H1 (cell line): Measurements from ENCODE around the gene LRPPRC. TPM values are rescaled to one million over a fixed set of nuclear protein-coding genes. Genes with fewer than 3 reads are reported as not detected.

Experiments
- CREB1 ChIP-seq: IDR thresholded peaks from 2 replicates; pipeline ENCODE4 v1.6.1; 2012; ENCODE audit warnings: inconsistent platforms
- EGR1 ChIP-seq: IDR thresholded peaks from 2 replicates; pipeline ENCODE4 v1.6.1; 2011; ENCODE audit warnings: low read depth, low read length, borderline replicate concordance
- JUND ChIP-seq: IDR thresholded peaks from 2 replicates; pipeline ENCODE4 v1.6.1; 2011; ENCODE audit warnings: mild to moderate bottlenecking, improper control_type of control experiment, low read length
- NANOG ChIP-seq: IDR thresholded peaks from 2 replicates; pipeline ENCODE4 v1.6.1; 2011; ENCODE audit warnings: low read length, low read depth, mild to moderate bottlenecking, inconsistent platforms; ENCODE audit not compliant: insufficient read depth, poor library complexity, severe bottlenecking
- SIN3A ChIP-seq, 2 experiments: IDR thresholded peaks in 1 of 2; conservative IDR thresholded peaks in 1 of 2; 2 replicates each; pipeline ENCODE4 v1.6.1; 2011 to 2012; ENCODE audit warnings: low read length in 2 of 2, improper control_type of control experiment in 1 of 2, low read depth in 1 of 2, mild to moderate bottlenecking in 1 of 2
- YY1 ChIP-seq: IDR thresholded peaks from 2 replicates; pipeline ENCODE4 v1.6.1; 2011; ENCODE audit warnings: low read depth, mild to moderate bottlenecking, low read length
- polyA plus RNA-seq, 7 experiments: library from polyadenylated mRNA; depleted of rRNA in 3 of 7; stranded (reverse) in 5 of 7; unstranded in 2 of 7; fragments of >200 nt in 5 of 7; fragments of 200-250 nt in 2 of 7; gene quantifications; 1 replicate in 5 of 7; 2 replicates in 1 of 7; 4 replicates in 1 of 7; pipeline versions ENCODE4 v1.2.1 to v1.2.3, GENCODE V29; 2011 to 2013; ENCODE audit warnings: missing spikeins in 2 of 7, mixed read lengths in 2 of 7
- total RNA-seq: library from RNA; stranded (reverse); fragmentation: NEBNext Ultra II Directional; extraction: Animal tissue kit (Norgen Biotek cat#: 25700); gene quantifications from 2 replicates; pipeline ENCODE4 v1.2.1, GENCODE V29; 2021
- TF ChIP-seq, protein P1 (sequence below): IDR thresholded peaks from 2 replicates; pipeline ENCODE4 v1.6.1; 2011; ENCODE audit warnings: low read length, improper control_type of control experiment

The LRPPRC gene
- total and polyA plus RNA-seq, 2 of the 8 experiments (the other 6 are each of a cell fraction or from before 2014, with no cell fraction given), result 43.4 to 167 TPM

DNA sequence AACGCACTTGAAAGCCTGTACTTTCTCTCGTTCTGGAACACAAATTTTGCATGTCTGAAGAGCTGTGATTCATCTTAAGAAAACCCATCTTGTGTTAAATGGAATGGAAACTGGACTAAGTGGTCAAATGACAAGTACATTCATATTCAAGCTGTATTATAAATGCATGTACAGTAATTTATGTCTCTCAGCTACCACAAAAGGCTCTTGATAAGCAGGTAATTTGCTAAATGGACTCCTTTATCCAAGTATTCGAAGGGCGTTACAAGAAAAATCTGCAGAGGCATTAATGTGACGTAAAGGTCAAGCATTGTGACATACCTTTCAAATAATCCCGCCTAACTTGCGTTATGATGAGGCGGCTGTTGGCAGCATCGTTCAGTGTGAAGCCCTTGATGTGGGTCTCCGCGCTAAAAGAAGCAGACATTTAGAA, 90.4 kb downstream of the LRPPRC start (continued):
- TF ChIP-seq, protein P1, sequence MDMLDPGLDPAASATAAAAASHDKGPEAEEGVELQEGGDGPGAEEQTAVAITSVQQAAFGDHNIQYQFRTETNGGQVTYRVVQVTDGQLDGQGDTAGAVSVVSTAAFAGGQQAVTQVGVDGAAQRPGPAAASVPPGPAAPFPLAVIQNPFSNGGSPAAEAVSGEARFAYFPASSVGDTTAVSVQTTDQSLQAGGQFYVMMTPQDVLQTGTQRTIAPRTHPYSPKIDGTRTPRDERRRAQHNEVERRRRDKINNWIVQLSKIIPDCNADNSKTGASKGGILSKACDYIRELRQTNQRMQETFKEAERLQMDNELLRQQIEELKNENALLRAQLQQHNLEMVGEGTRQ, result no peak
- TF ChIP-seq SIN3A (conservative IDR thresholded peaks at IDR 0.05 in 1 of 2, IDR thresholded peaks at IDR 0.05 in 1 of 2; ENCODE audit: low read depth in 1 of 2, low read length in 2 of 2) (no peak), NANOG (no peak), CREB1 (no peak), YY1 (no peak), JUND (no peak), EGR1 (no peak)
